K562 (cell line): ENCODE measurements around the gene NPNT. TPM values are rescaled to one million over a fixed set of nuclear protein-coding genes. Genes with fewer than 3 reads are reported as not detected.

Experiments
- ATAC-seq: fragments of 200-7000 bp; cut with Tn5 transposase; 3 replicates; pipeline ENCODE4 v1.9.1; 2020; ENCODE audit warnings: moderate library complexity
- BruUV-seq: library from RNA; stranded (reverse); fragments of 400-500 nt; replicated peaks from 2 replicates; lab custom pipeline; 2021; lab: Mats Ljungman, UMichigan
- CTCF ChIA-PET: fragments of 300-600 bp; formaldehyde crosslinking; extraction: SDS; loops from one replicate; lab custom pipeline; 2021; ENCODE audit warnings: low intra/inter-chr PET ratio; lab: Yijun Ruan, JAX
- POLR2A ChIA-PET: fragments of 300-600, 350-650 bp; sonication (Branson Sonifier 250); formaldehyde crosslinking; extraction: SDS; loops from one replicate; lab custom pipeline; 2021; ENCODE audit warnings: antibody characterized with exemption, inconsistent platforms; lab: Yijun Ruan, JAX
- DNase-seq, 4 experiments: peaks; one replicate each; pipeline versions ENCODE4 v3.0.0 to v3.0.0-alpha.2; 2011 to 2018; ENCODE audit warnings: low spot score in 3 of 4, mixed read lengths in 3 of 4; ENCODE audit errors: extremely low read depth in 1 of 4
- FAIRE-seq: peaks from 2 replicates; lab custom pipeline; 2011; peaks lifted over from hg19 to GRCh38; lab: Jason Lieb, UNC
- H2AFZ ChIP-seq: 2 replicates; pipeline ENCODE4 v1.6.0; 2011; ENCODE audit warnings: low read depth, low read length, control low read depth, inconsistent platforms
- H3K27ac ChIP-seq: fragments of 200-600 bp; 3 replicates; pipeline ENCODE4 v1.8.0; 2011; ENCODE audit warnings: low read depth, mild to moderate bottlenecking, control low read depth, inconsistent platforms, low read length, moderate library complexity, mixed read lengths; ENCODE audit errors: extremely low read depth
- H3K27me3 ChIP-seq, 2 experiments: fragments of 300-600 bp in 1 of 2; 2 replicates in 1 of 2; 3 replicates in 1 of 2; pipeline versions ENCODE4 v1.6.0 to v1.8.0; 2011; ENCODE audit warnings: inconsistent platforms in 2 of 2, low read length in 2 of 2, mild to moderate bottlenecking in 1 of 2, mixed read lengths in 1 of 2, moderate library complexity in 1 of 2; ENCODE audit not compliant: control insufficient read depth in 2 of 2, insufficient read depth in 2 of 2
- H3K36me3 ChIP-seq: fragments of 300-600 bp; 3 replicates; pipeline ENCODE4 v1.8.0; 2011; ENCODE audit warnings: mild to moderate bottlenecking, low read length, inconsistent platforms; ENCODE audit not compliant: control insufficient read depth, insufficient read depth
- H3K4me1 ChIP-seq, 2 experiments: fragments of 200-600 bp in 1 of 2; replicated peaks in 1 of 2; 2 replicates in 1 of 2; 3 replicates in 1 of 2; pipeline versions ENCODE4 v1.5.1 to v1.8.0; 2011; ENCODE audit warnings: inconsistent platforms in 2 of 2, low read length in 2 of 2, mild to moderate bottlenecking in 1 of 2, mixed read lengths in 1 of 2, moderate library complexity in 1 of 2; ENCODE audit not compliant: control insufficient read depth in 2 of 2, insufficient read depth in 2 of 2
- H3K4me2 ChIP-seq: 2 replicates; pipeline ENCODE4 v1.6.1; 2011; ENCODE audit warnings: low read length, control low read depth, inconsistent platforms, mixed read lengths; ENCODE audit not compliant: insufficient read depth
- H3K4me3 ChIP-seq: fragments of 200-600 bp; sonication (generic), shearing (Covaris generic); 2 replicates; pipeline ENCODE4 v1.5.1; 2016; ENCODE audit warnings: control low read depth, inconsistent platforms
- H3K79me2 ChIP-seq: fragments of 200-600 bp; 3 replicates; pipeline ENCODE4 v1.8.0; 2011; ENCODE audit warnings: low read length, inconsistent platforms; ENCODE audit not compliant: control insufficient read depth, insufficient read depth
- H3K9ac ChIP-seq, 2 experiments: 2 replicates each; pipeline versions ENCODE4 v1.6.0 to v1.6.1; 2011; ENCODE audit warnings: low read depth in 2 of 2, low read length in 2 of 2, control low read depth in 1 of 2, inconsistent platforms in 1 of 2, mild to moderate bottlenecking in 1 of 2, mixed read lengths in 1 of 2; ENCODE audit not compliant: insufficient read depth in 1 of 2
- H3K9me1 ChIP-seq: one replicate; pipeline ENCODE4 v1.6.0; 2011; ENCODE audit warnings: inconsistent platforms, mild to moderate bottlenecking, low read length, moderate library complexity; ENCODE audit not compliant: control insufficient read depth, insufficient read depth
- H3K9me3 ChIP-seq: replicated peaks from 2 replicates; pipeline ENCODE4 v1.5.1; 2011; ENCODE audit warnings: low read depth, low read length, inconsistent platforms; ENCODE audit not compliant: control insufficient read depth, insufficient read depth
- H4K20me1 ChIP-seq: replicated peaks from 2 replicates; pipeline ENCODE4 v1.6.1; 2011; ENCODE audit warnings: low read length, inconsistent platforms, mixed read lengths; ENCODE audit not compliant: control insufficient read depth, insufficient read depth
- CBFA2T3 ChIP-seq: fragments of 450-650 bp; IDR thresholded peaks from 2 replicates; pipeline ENCODE4 v1.6.1; 2017
- CCNT2 ChIP-seq: IDR thresholded peaks from 2 replicates; pipeline ENCODE4 v1.6.1; 2011; ENCODE audit warnings: borderline replicate concordance, low read depth, mild to moderate bottlenecking, moderate library complexity, mixed read lengths, low read length; ENCODE audit not compliant: insufficient read length; ENCODE audit errors: extremely low read depth
- CHAMP1 ChIP-seq: fragments of 450-650 bp; IDR thresholded peaks from 2 replicates; pipeline ENCODE4 v1.6.1; 2016; ENCODE audit warnings: mild to moderate bottlenecking
- E4F1 ChIP-seq: fragments of 250-450 bp; sonication (Bioruptor Pico); IDR thresholded peaks from 2 replicates; pipeline ENCODE4 v1.5.0; 2021; ENCODE audit warnings: mild to moderate bottlenecking, borderline replicate concordance
- ETS2 ChIP-seq: IDR thresholded peaks from 2 replicates; pipeline ENCODE4 v1.6.1; 2016; ENCODE audit warnings: borderline replicate concordance, missing genetic modification characterization, mild to moderate bottlenecking, moderate library complexity, missing compliant biosample characterization; ENCODE audit not compliant: poor library complexity, severe bottlenecking
- HNRNPH1 ChIP-seq: fragments of 200-400 bp; formaldehyde crosslinking; optimal IDR thresholded peaks from 2 replicates; pipeline ENCODE3; 2017; ENCODE audit warnings: low read depth, mild to moderate bottlenecking, low read length, moderate library complexity
- HNRNPK ChIP-seq: fragments of 200-400 bp; formaldehyde crosslinking; IDR thresholded peaks from one replicate; pipeline ENCODE4 v1.6.1; 2018; ENCODE audit warnings: mild to moderate bottlenecking, low read depth, low read length; ENCODE audit not compliant: poor library complexity, severe bottlenecking
- KDM1A ChIP-seq, 2 experiments: fragments of 450-650 bp; IDR thresholded peaks; 2 replicates each; pipeline ENCODE4 v1.6.1; 2016; ENCODE audit warnings: mild to moderate bottlenecking in 2 of 2
- LEF1 ChIP-seq: fragments of 450-650 bp; IDR thresholded peaks from 2 replicates; pipeline ENCODE4 v1.6.1; 2016; ENCODE audit warnings: mild to moderate bottlenecking
- NFRKB ChIP-seq: fragments of 450-650 bp; IDR thresholded peaks from 2 replicates; pipeline ENCODE4 v1.6.1; 2016; ENCODE audit warnings: low read depth
- RBM14 ChIP-seq: fragments of 200-400 bp; formaldehyde crosslinking; IDR thresholded peaks from 2 replicates; pipeline ENCODE4 v1.6.1; 2018; ENCODE audit warnings: low read depth, mild to moderate bottlenecking, low read length, moderate library complexity, borderline replicate concordance; ENCODE audit not compliant: insufficient read depth
- RHOXF2B ChIP-seq: fragments of 250-450 bp; sonication (Bioruptor Pico); conservative IDR thresholded peaks from 2 replicates; pipeline ENCODE4 v1.5.1; 2021
- SP1 ChIP-seq: sonication (generic); formaldehyde crosslinking; IDR thresholded peaks from 2 replicates; pipeline ENCODE4 v1.8.1; 2022; ENCODE audit warnings: mild to moderate bottlenecking, missing genetic modification reagents
- TBP ChIP-seq: optimal IDR thresholded peaks from 2 replicates; pipeline ENCODE3; 2011; ENCODE audit warnings: low read depth, low read length, improper control_type of control experiment
- ZBTB34 ChIP-seq: fragments of 250-450 bp; sonication (Bioruptor Pico); IDR thresholded peaks from 2 replicates; pipeline ENCODE4 v1.8.0; 2021; ENCODE audit warnings: mild to moderate bottlenecking, moderate library complexity
- ZC3H11A ChIP-seq: IDR thresholded peaks from 2 replicates; pipeline ENCODE4 v1.6.1; 2012; ENCODE audit warnings: low read depth, low read length, improper control_type of control experiment
- ZNF184 ChIP-seq: sonication (generic); formaldehyde crosslinking; IDR thresholded peaks from 2 replicates; pipeline ENCODE4 v1.5.0; 2020; ENCODE audit warnings: missing genetic modification reagents
- ZNF3 ChIP-seq: fragments of 250-450 bp; sonication (Bioruptor Pico); IDR thresholded peaks from 2 replicates; pipeline ENCODE4 v1.5.0; 2021; ENCODE audit warnings: mild to moderate bottlenecking, moderate library complexity
- ZNF57 ChIP-seq: fragments of 450-650 bp; formaldehyde crosslinking; IDR thresholded peaks from 2 replicates; pipeline ENCODE4 v1.4.0; 2020; ENCODE audit warnings: mild to moderate bottlenecking, moderate library complexity
- WGBS: fragments of 100-300 bp; shearing (Covaris generic); methylation state at CpG from one replicate; pipeline ENCODE4 v1.1.6; 2016; ENCODE audit warnings: low coverage, mixed read lengths; ENCODE audit not compliant: insufficient coverage; ENCODE audit errors: missing lambda C conversion rate; 5-methylcytosine and 5-hydroxymethylcytosine counted together
- in situ Hi-C: fragments of 300-500 bp; cut with MboI; formaldehyde crosslinking; loops from 4 replicates; pipeline ENCODE4 v1.15.0; 2018; ENCODE audit warnings: inconsistent platforms, mixed read lengths
- intact Hi-C: fragments of 100-400 bp; cut with micrococcal nuclease; formaldehyde crosslinking; loops from 2 replicates; pipeline ENCODE4 v1.14.2; 2022
- polyA plus RNA-seq, 8 experiments: library from polyadenylated mRNA; depleted of rRNA in 4 of 8; stranded (reverse) in 5 of 8; unstranded in 3 of 8; fragments of >200 nt; fragmentation: Nextera tagmentation in 2 of 8; fragmentation: Illumina TruSeq in 1 of 8; extraction: Ambion mirVana in 2 of 8; extraction: Trizol in 1 of 8; gene quantifications; 2 replicates each; pipeline versions ENCODE4 v1.2.1 to v1.2.3, GENCODE V29; 2011 to 2014; ENCODE audit warnings: inconsistent platforms in 1 of 8, missing spikeins in 1 of 8
- total RNA-seq, 7 experiments: library from RNA; depleted of rRNA in 6 of 7; stranded (reverse); fragments of >200 nt in 6 of 7; fragmentation: Illumina TruSeq in 2 of 7; extraction: Trizol in 2 of 7; gene quantifications; 2 replicates each; pipeline versions ENCODE4 v1.2.1 to v1.2.3, GENCODE V29; 2011 to 2021; ENCODE audit warnings: low replicate concordance in 1 of 7

NPNT gene
- total and polyA plus RNA-seq, 9 of the 15 experiments (the other 6 are each of a cell fraction or from before 2014, with no cell fraction given) = 0.22 TPM; not detected in 8

- DNase-seq (no peak), ATAC-seq (no peak), FAIRE-seq (no peak)
- Histone ChIP-seq H3K4me1 (peaks cover 2% of the 10 kb centered on the region in 2 experiments; a peak in 3 of 5 replicates), H2AFZ (no peak overlapping the region), H3K27ac (no peak overlapping the region), H4K20me1 (no peaks in the 10 kb centered on the region), H3K36me3 (no peaks in the 10 kb centered on the region), H3K4me3 (no peak overlapping the region), H3K9me1 (no peaks in the 10 kb centered on the region), H3K9ac (no peak overlapping the region), H3K27me3 (no peaks in the 10 kb centered on the region; a peak in 1 of 5 replicates), H3K4me2 (no peak overlapping the region), H3K79me2 (no peaks in the 10 kb centered on the region), H3K9me3 (no peaks in the 10 kb centered on the region)
- ChIA-PET CTCF (no interaction called here), POLR2A (no interaction called here)
- intact Hi-C loops = no loop called here
- BruUV-seq = no TSS peak
- WGBS = 41% methylated on average over 4 of the region's 4 CpGs
- in situ Hi-C loops = no loop called here
- TF ChIP-seq KDM1A (IDR thresholded peaks at IDR 0.05) (no peak), RHOXF2B (CRISPR knock-in tag) (no peak), SP1 (no peak), ZNF57 (CRISPR knock-in tag) (no peak), ZNF3 (CRISPR knock-in tag) (no peak), HNRNPH1 (no peak), HNRNPK (no peak), ZBTB34 (CRISPR knock-in tag) (no peak), CCNT2 (no peak), TBP (no peak), LEF1 (no peak), ZNF184 (no peak), ZC3H11A (no peak), CHAMP1 (no peak), NFRKB (no peak), E4F1 (no peak), CBFA2T3 (no peak), ETS2 (tag) (no peak), RBM14 (no peak)
Measured at GRCh38 chr4:105957680-105958079, 62.4 kb downstream of the NPNT start.
